ENCODE results near the gene EFCAB5.
"Not testable (repeated sequence)": the region's sequence is repeated elsewhere in the genome, so short reads cannot be mapped to it uniquely, and the experiment has no call there.

The EFCAB5 gene
- long read RNA-seq, donor 1, result 0 reads
- long read RNA-seq, donor 2, result 0 reads
- long read RNA-seq, donor 3, result 0 reads
- long read RNA-seq, donor 4, result 0 reads
- long read RNA-seq, donor 5, result 0 reads
- long read RNA-seq, donor 6, partial matches to known transcripts, result 0 of 1 reads
- long read RNA-seq, donor 6, other reads (novel, unspliced or antisense), result 0 of 1 reads
- long read RNA-seq, donor 7, result 0 reads
- long read RNA-seq, donor 8, partial matches to known transcripts, result 0 of 1 reads
- long read RNA-seq, donor 8, other reads (novel, unspliced or antisense), result 0 of 1 reads

DNA sequence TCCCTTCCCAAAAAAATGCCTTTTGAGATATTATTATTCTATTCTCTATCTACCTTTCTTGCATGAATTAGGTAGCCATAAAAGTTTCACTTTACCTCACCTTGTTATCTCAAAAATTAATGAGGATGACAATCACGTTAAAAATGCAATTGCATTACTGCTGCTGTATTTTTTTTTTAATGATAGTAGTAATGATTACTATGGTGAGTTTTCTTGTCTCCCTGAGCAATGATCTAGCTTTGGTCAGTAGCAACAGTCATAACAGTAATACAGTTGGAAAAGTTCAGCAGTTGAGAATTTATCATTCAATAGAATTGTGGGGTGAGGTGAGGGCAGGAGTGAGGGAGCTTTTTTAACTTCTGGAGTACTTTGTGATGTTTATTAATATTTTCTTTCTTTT lies at the start of gene EFCAB5:
Gene EFCAB5 (plus strand): TSS at position 301 of the 400 bp plus-strand sequence. CDS start 163 bp downstream, outside the sequence.
- DNase-seq, result no peak

- DNase-seq, result no peak
These were observed 49.2 kb upstream of the EFCAB5 start for GRCh38 chr17:29892201-29892600.

GRCh38 chr17:29897136-29897535 lies 44.3 kb upstream of the EFCAB5 start:
- not testable (repeated sequence) for DNase-seq

DNA sequence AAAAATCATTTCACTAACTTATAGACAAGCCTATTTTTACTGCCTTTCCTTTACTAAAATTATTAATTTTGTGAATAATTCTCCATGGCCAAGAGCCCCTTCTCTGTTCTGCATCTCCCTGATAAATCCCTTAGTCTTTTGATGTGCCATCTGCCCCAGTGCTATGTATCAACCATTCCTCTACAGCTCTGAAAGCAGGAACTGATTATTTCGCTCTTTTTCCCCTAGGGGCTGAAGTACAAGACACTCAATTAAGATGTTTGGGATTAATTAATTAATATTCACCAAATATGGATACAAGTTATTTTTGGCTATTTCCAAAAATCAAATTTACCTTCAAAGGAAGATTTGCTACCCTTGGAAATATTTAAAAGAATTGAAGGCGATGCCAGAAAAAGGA lies 38.0 kb upstream of the EFCAB5 start:
- DNase-seq, result no peak

DNA sequence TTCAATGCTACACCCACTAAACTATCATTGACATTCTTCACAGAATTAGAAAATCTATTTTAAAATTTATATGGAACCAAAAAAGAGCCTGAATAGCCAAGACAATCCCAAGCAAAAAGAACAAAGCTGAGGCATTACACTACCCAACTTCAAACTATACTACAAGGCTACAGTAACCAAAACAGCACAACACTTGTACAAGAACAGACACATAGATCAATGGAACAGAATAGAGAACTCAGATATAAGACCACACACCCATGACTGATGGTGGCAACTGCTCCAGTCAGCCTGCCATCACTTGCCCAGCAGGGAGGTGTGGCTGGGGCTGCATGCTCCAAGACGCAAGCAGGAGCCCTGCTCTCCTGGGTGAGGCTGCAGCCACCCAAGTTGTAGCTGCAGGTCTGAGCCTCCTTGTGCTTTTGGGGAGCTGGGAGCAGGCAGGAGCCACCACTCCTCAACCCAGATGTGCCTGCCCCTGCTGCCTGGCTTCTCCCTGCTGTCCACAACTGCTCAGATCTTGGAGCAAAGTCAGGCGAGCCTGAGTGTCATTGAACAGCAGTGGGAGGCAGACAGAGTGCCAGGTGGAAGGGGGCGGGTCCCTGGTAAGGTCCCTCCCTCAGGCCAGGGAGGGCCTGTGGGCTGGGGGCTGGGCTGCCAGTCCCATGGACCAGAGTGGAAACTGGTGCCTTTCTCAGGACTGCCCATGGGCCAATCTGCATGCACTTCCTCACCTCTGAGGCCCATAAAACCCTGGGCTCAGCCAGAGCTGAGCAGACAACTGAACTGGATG lies 36.2 kb upstream of the EFCAB5 start:
- no peak for DNase-seq

DNA sequence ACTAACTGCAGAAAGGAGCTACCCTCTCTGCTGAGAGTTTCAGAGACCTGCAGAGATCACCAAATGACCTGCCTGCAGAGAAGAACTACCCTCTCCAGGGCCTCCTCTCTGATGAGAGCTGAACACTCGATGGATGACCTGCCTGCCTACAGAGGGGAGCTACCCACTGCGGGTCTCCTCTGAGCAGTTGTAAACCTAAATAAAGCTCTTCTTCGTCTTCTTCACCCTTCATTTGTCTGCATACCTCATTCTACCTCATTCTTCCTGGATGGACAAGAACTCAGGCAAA lies 35.6 kb upstream of the EFCAB5 start:
- DNase-seq, result no peak

GRCh38 chr17:29906969-29907368 lies 34.5 kb upstream of the EFCAB5 start:
- no peak for DNase-seq

- DNase-seq, result no peak
These were observed 32.0 kb upstream of the EFCAB5 start for GRCh38 chr17:29909236-29910003.

DNA sequence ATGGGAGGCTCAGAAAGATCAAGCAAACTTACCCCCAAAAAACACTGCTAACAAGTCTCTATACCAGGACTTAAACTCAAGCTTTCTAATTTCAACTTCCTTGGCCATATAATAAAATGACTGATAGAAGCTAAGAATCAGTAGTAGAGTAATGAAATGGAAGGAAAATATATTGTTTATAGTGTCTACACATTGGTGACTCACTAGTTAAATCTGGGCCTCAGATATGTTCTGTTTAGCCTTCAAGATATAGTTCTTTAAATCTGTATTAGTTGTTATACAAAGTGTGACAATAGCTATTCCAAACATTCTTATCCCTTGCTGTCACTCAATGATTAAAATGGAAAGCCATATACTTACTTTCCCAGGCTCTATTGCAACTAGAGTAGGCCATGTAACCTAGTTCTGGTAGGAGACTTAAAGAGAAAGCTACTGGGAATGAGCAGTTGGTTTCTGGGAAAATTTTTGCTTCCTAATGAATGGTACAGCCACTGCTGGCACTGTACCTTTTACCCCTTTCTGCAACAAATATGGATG lies 29.7 kb upstream of the EFCAB5 start:
- no peak for DNase-seq

GRCh38 chr17:29914819-29915537 lies 26.5 kb upstream of the EFCAB5 start:
- DNase-seq, result no peak

DNA sequence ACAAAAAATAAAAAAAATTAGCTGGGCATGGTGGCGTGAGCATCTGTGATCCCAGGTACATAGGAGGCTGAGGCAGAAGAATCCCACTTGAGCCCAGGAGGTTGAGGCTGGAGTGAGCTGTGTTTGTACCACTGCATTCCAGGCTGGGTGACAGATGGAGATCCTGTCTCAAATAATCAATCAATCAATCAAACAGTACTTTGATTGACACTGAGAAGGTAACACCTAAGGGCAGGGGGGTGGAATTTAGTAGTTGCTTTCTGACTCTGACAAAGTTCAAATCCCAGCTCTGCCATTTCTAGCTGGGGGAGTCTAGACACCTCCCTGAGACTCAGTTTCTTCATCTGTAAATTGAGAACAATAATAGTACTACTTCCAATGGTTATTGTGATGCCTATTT lies 23.4 kb upstream of the EFCAB5 start:
- no peak for DNase-seq

GRCh38 chr17:29918922-29919856 lies 22.2 kb upstream of the EFCAB5 start:
- no peak for DNase-seq

- DNase-seq, result no peak
These were observed 16.6 kb upstream of the EFCAB5 start for GRCh38 chr17:29924786-29925185.

- no peak for DNase-seq
These were observed 13.9 kb upstream of the EFCAB5 start for GRCh38 chr17:29927546-29927945.

DNA sequence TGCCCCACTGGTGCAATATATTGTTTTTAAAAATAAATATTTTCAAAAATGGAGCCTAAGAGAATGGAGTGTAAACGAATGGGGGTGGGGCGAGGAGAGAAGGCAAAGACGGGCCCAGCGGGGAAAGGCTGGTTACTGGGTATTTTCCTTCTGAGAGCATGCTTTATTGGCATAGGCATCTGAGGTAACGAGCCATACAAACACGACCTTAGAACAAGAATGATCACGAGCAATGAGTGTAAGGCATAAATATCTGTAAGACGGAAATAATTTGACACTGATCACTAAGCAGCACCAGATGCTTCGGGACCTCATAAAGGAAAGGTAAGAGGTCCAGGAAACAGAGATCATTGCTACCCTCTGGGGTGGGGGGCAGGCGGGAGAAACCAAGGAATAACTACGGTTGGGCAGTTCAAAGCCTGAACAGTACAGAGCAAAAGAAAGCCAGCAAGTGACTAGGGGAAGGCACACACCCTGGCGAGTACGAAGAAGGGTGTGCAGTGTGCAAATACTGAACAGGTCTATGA lies 12.4 kb upstream of the EFCAB5 start:
- DNase-seq, result no peak

GRCh38 chr17:29929533-29930408 lies 11.7 kb upstream of the EFCAB5 start, which contains the start of gene SSH2:
Gene SSH2 (minus strand): TSS chr17:29930228. CDS start chr17:29930000, 228 bp downstream.
- peak; percentile 84 for DNase-seq

DNA sequence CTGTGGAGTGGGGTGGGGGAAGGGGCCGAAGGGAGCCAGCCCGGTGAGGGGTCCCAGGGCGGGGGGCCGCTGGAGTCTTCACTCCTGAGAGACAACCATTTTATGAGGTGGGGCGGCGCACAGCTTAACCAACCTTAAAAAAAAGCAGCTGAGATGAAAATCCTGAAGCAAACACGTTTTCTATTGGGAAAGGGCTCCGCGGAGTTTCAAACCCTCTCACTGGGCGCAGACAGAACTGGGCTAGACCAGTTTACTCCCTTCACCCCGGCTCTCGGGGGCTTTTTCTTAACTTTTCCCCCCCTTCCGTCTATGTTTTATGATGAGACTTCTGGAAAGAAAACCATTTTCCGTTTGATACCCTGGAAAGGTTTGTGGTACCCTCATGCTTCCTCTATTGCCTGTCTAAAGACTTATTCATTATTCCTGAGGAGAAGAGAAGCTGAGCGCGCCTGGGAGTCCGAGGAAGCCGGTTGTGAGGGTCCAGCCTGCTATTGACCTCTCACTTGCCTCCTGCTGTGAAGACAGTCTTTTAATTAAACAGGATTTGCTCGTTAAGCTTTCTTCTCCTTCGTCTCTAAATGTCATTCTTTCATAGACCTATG lies 10.9 kb upstream of the EFCAB5 start:
- DNase-seq, result no peak

DNA sequence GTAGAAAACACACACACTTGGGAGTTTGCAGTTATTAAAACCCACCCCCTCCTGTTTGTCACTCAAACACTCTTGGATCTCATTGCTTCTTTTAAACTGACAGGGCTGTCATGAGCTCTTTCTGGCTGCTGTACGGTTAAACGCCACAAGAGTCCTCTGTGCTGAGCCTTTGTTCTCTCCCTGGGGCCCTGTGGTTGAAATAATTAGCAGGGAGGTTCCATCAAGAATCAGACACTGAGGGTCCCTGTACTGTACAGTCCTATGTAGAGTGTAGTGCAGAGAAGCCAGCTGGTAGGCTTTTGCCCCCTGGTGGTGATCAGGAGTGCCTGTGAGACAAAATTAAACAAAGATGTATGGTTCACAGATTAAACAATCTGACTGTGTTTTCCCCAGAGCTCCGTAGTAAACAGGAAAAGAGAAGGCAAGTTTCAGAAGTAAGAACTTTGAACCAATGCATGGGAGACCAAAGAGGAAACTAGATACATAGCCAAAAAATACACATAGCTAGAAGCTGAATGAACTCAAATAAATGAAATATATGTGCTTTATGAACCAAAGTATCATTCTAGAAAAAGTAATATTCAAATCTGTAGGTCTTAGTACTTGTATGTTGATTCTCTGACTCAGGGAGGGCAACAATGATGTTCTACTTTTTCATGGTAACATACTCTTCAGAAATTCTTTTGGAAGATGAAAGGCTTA lies 10.1 kb upstream of the EFCAB5 start:
- DNase-seq, result peak; percentile 54

DNA sequence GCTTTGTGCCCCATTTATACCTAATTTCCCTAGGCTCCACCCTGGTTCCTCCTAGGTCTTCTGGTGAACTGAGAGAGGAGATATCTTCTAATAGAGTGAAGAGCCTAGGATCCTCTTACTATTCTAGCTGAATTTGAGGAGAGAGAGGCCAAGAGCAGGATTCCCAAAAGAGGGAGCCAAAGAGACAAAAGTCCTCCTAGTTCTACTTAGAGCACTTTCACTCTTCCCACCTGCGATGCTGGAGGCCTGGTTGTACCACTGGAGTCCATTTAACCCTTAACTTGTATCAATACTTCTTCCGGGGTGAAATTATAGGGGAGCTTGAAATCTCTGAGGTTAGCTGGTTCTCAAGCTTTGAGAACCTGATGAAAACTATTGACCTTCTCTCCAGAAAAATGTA lies 8.1 kb upstream of the EFCAB5 start:
- no peak for DNase-seq

Measured in right kidney (tissue), 9 donors.